Sigmoid colon (tissue), 7 donors: Measurements from ENCODE around the gene TIGD7. TPM values are rescaled to one million over a fixed set of nuclear protein-coding genes. Genes with fewer than 3 reads are reported as not detected.
A peak's percentile ranks its signal among the peaks of the same experiment; 100 is the strongest.

Experiments
- DNase-seq: peaks from one replicate; pipeline ENCODE4 v3.0.0-alpha.2; 2019
- H3K27ac ChIP-seq, 4 donors: fragments of 200-600 bp; sonication (generic); one replicate each; pipeline ENCODE4 v1.5.1; 2016 to 2019; ENCODE audit warnings: mild to moderate bottlenecking in 1 of 4
- H3K27me3 ChIP-seq, 3 donors: fragments of 200-600 bp; sonication (generic); one replicate each; pipeline ENCODE4 v1.5.1; 2019; ENCODE audit warnings: mild to moderate bottlenecking in 1 of 3
- H3K36me3 ChIP-seq, 4 donors: fragments of 200-600 bp; sonication (generic); one replicate each; pipeline ENCODE4 v1.5.1; 2016 to 2019
- H3K4me1 ChIP-seq, 4 donors: fragments of 200-600 bp; sonication (generic); one replicate each; pipeline ENCODE4 v1.5.1; 2017 to 2019
- H3K4me3 ChIP-seq, 4 donors: fragments of 200-600 bp; sonication (generic); one replicate each; pipeline ENCODE4 v1.5.1; 2017 to 2019; ENCODE audit warnings: mild to moderate bottlenecking in 2 of 4, moderate library complexity in 1 of 4
- H3K9me3 ChIP-seq, 4 donors: fragments of 200-600 bp in 3 of 4; sonication (generic) in 3 of 4; one replicate each; pipeline versions ENCODE4 v1.5.1 to v1.6.1; 2013 to 2019
- CTCF ChIP-seq, 4 experiments: fragments of 450-650 bp in 3 of 4; fragments of 200-600 bp in 1 of 4; IDR thresholded peaks; one replicate each; pipeline ENCODE4 v1.5.1; 2016 to 2019; ENCODE audit warnings: antibody characterized with exemption in 4 of 4, mild to moderate bottlenecking in 3 of 4, moderate library complexity in 2 of 4
- EP300 ChIP-seq, 4 donors: sonication (generic); formaldehyde crosslinking; IDR thresholded peaks; one replicate each; pipeline ENCODE4 v1.6.1; 2017; ENCODE audit warnings: antibody characterized with exemption in 4 of 4
- POLR2A ChIP-seq, 2 donors: fragments of 450-650 bp; IDR thresholded peaks; one replicate each; pipeline ENCODE4 v1.6.1; 2016; ENCODE audit warnings: antibody characterized with exemption in 2 of 2, mild to moderate bottlenecking in 2 of 2, moderate library complexity in 2 of 2
- POLR2AphosphoS5 ChIP-seq, 4 donors: sonication (generic); formaldehyde crosslinking; IDR thresholded peaks; one replicate each; pipeline ENCODE4 v1.6.1; 2017; ENCODE audit warnings: antibody characterized with exemption in 4 of 4
- WGBS, 2 donors: extraction: QIAGEN DNeasy Blood & Tissue Kit; methylation state at CpG; one replicate each; pipeline ENCODE4 v1.1.7; 2013; 5-methylcytosine and 5-hydroxymethylcytosine counted together
- intact Hi-C: fragments of 100-400 bp; cut with DNase I; formaldehyde crosslinking; loops from one replicate; pipeline ENCODE4 v1.15.1; 2023
- polyA plus RNA-seq, 3 donors: library from polyadenylated mRNA; stranded (reverse); fragments of 200-250 nt; gene quantifications; one replicate each; pipeline ENCODE4 v1.2.3, GENCODE V29; 2013
- total RNA-seq, 4 donors: library from RNA; depleted of rRNA; stranded (reverse); fragments of >200 nt; gene quantifications; one replicate each; pipeline ENCODE4 v1.1.0, GENCODE V29; 2016
- donor health status: healthy with polysubstance abuse.
- donor health status: Bipolar disorder and iron deficiency.
- donor health status: healthy.

TIGD7 gene
- total and polyA plus RNA-seq, 7 donors: 1.2 to 12.8 (median 4.2) TPM

DNA sequence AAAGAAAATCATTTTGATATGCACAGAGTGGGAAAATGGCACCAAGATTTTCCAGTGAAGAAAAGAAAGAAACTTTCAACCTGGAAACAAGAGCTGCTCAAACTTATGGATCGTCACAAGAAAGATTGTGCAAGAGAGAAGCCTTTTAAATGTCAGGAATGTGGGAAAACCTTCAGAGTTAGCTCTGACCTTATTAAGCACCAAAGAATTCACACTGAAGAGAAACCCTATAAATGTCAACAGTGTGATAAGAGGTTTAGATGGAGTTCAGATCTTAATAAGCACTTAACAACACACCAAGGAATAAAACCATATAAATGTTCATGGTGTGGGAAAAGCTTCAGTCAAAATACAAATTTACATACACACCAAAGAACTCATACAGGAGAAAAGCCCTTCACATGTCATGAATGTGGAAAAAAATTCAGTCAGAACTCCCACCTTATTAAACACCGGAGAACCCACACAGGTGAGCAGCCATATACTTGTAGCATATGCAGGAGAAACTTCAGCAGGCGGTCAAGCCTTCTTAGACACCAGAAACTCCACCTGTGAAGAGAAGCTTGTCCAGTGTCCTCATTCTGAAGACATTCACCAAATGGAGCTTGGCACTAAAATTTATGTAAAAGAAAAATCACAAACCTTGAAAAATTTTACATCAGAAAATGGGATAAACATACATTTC lies 12.2 kb upstream of the TIGD7 start:
- H3K4me3 ChIP-seq: no peak overlapping the region
- no peaks in the 10 kb centered on the region for H3K27me3 ChIP-seq
- no peak overlapping the region for H3K27ac ChIP-seq
- intact Hi-C loops: no loop called here
- H3K4me1 ChIP-seq: no peaks in the 10 kb centered on the region
- peaks cover 39 to 71% (median 63%) of the 10 kb centered on the region in 4 donors for H3K9me3 ChIP-seq
- no peak for DNase-seq
- 94 to 98% methylated on average over 3 of the region's 3 CpGs for WGBS, 2 donors
- TF ChIP-seq EP300 (IDR thresholded peaks at IDR 0.05): no peak
- TF ChIP-seq POLR2AphosphoS5 (IDR thresholded peaks at IDR 0.05): no peak
- TF ChIP-seq POLR2A (IDR thresholded peaks at IDR 0.05): no peak
- no peak for TF ChIP-seq CTCF (IDR thresholded peaks at IDR 0.05)
- peaks cover 36 to 58% (median 46%) of the 10 kb centered on the region in 4 donors for H3K36me3 ChIP-seq

DNA sequence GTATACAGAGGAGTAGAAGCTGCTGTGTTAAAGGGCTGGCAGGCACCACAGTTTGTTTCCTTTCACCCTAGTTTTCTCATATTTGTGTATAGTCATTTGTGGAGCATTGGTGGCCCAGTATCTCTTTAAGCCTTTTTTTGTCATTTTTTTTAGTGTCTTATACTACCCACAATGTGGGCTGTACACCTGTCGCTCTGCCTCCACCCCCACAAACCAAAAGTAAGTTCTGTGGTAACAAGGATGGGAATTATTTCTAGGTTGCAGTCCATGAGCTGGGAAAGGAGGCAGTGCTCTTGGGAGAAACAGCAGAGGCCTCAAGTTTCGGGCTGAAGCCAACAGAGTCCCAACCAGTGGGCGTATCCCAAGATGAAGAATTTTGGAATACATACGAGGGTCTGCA lies 6.3 kb upstream of the TIGD7 start:
- peaks cover 28 to 59% (median 44%) of the 10 kb centered on the region in 4 donors for H3K36me3 ChIP-seq

DNA sequence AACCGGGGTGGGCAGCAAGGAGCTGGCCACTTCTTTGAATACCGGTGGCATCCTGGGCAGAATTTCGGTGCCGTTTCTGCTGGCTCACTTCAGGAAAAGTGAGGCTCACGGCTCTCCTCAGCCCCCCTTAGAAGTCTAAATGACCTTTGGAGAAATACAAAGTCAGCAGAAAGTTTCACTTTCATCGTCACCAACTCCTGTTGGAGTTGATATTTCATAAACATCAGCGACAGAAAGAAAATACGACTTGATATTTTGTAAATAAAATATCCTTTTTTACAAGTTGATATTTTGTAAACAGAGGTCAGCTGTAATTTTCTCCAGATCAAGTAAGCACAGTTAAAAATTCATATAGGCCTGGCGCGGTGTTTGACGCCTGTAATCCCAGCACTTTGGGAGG lies 848 bp upstream of the TIGD7 start:
- Histone ChIP-seq H3K36me3 (peaks cover 11 to 26% (median 19%) of the 10 kb centered on the region in 4 donors), H3K4me3 (peak overlapping the region; percentile 61 to 84 (median 67)), H3K27me3 (no peaks in the 10 kb centered on the region), H3K9me3 (peaks cover 0 to 34% (median 3%) of the 10 kb centered on the region in 4 donors), H3K27ac (peak overlapping the region; percentile 89 to 94 (median 92)), H3K4me1 (peaks cover 0 to 35% (median 14%) of the 10 kb centered on the region in 4 donors)
- WGBS, 2 donors: 63 to 78% methylated on average over 11 of the region's 11 CpGs
- intact Hi-C loops: loop anchor here (5.0 kb wide), 4 partner anchors 69 to 306 kb away; partner anchors contain the start of genes SLX4, ZNF174, ZNF200 and ZSCAN32
- no peak for TF ChIP-seq CTCF (IDR thresholded peaks at IDR 0.05)
- TF ChIP-seq POLR2A (IDR thresholded peaks at IDR 0.05): no peak
- TF ChIP-seq EP300 (IDR thresholded peaks at IDR 0.05): no peak
- TF ChIP-seq POLR2AphosphoS5 (IDR thresholded peaks at IDR 0.05): no peak
- no peak for DNase-seq

More for the DNA sequence above, 6.3 kb upstream of the TIGD7 start:
- no peak for DNase-seq
- no peak for TF ChIP-seq CTCF (IDR thresholded peaks at IDR 0.05)
- no peak for TF ChIP-seq POLR2A (IDR thresholded peaks at IDR 0.05)
- no peak for TF ChIP-seq EP300 (IDR thresholded peaks at IDR 0.05)
- TF ChIP-seq POLR2AphosphoS5 (IDR thresholded peaks at IDR 0.05): no peak
- H3K27me3 ChIP-seq: no peaks in the 10 kb centered on the region
- H3K4me1 ChIP-seq: peaks cover 0 to 14% (median 1%) of the 10 kb centered on the region in 4 donors
- no peak overlapping the region for H3K27ac ChIP-seq
- no peak overlapping the region for H3K4me3 ChIP-seq
- 94 to 97% methylated on average over 4 of the region's 4 CpGs for WGBS, 2 donors
- H3K9me3 ChIP-seq: peaks cover 2 to 52% (median 19%) of the 10 kb centered on the region in 4 donors
- intact Hi-C loops: no loop called here

DNA sequence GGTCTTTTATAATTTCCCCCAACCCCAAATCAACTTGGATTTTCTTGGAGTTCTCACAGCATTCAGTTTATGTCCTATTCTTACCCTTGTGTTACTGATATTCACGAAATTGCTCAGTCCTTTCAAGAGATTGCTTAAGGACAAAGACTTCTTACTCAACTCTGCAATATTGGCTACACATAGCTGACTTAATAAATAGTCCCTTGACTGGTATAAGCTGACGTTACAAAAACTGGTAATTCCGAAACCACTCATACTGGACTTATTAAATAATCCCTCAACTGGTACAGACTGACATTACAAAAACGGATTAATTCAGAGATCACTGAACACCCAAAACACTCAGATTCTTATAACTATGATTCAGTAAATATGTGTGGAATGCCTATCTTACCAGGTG lies 860 bp downstream of the TIGD7 start:
- Histone ChIP-seq H3K4me3 (peak overlapping the region; percentile 61 to 84 (median 67)), H3K4me1 (peaks cover 0 to 35% (median 14%) of the 10 kb centered on the region in 4 donors), H3K9me3 (peaks cover 0 to 39% (median 3%) of the 10 kb centered on the region in 4 donors), H3K36me3 (peaks cover 11 to 35% (median 14%) of the 10 kb centered on the region in 4 donors), H3K27ac (peak overlapping the region in 3 of 4 donors; percentile 89 to 94 (median 90)), H3K27me3 (no peaks in the 10 kb centered on the region)
- no peak for DNase-seq
- WGBS, 2 donors: 81 to 85% methylated on average over 4 of the region's 4 CpGs
- intact Hi-C loops: loop anchor here (2.0 kb wide), 1 partner anchor 42 kb away; no protein-coding TSS in a partner anchor
- no peak for TF ChIP-seq POLR2A (IDR thresholded peaks at IDR 0.05)
- no peak for TF ChIP-seq EP300 (IDR thresholded peaks at IDR 0.05)
- TF ChIP-seq CTCF (IDR thresholded peaks at IDR 0.05): no peak
- no peak for TF ChIP-seq POLR2AphosphoS5 (IDR thresholded peaks at IDR 0.05)
